ENCODE data around the gene RGS12.

RGS12 gene

DNA sequence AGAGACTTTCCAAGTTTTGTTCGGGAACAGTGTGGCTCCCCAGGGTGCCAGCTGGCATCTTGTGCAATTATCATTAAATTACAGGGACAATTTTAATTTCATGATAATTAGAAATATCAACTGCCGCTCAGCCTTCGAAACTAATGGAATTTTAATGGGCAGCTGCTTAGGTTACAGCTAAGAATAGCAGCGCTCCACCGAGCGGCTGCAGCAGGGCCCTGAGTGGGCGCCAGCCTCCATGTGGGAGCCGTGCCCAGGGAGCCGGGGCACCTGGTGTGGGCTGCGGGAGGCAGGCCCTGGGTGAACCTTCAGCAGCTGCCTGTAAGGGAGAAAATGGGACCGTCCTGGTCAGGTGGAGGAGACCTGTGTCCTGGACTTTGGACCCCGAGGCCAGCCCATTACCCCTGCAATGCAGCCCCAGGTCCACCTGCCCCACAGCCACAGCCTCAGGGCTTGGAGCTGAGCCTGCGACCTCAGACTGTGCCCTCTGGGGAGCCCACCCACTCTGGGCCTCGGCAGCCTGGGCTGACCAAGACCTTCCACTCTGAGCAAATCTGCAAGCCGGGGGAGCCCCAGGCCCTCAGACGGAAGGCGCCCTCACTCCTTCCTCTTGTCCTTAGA is 22.7 kb upstream of the RGS12 start:
- no peak overlapping the region for H3K4me3 ChIP-seq (ENCODE audit: low read depth, low read length, poor library complexity, severe bottlenecking)
- no peak overlapping the region for H3K4me2 ChIP-seq (ENCODE audit: low read length)
- no peak for TF ChIP-seq EZH2 (IDR thresholded peaks at IDR 0.05; ENCODE audit: borderline replicate concordance, low read length)
- TF ChIP-seq, protein P1, sequence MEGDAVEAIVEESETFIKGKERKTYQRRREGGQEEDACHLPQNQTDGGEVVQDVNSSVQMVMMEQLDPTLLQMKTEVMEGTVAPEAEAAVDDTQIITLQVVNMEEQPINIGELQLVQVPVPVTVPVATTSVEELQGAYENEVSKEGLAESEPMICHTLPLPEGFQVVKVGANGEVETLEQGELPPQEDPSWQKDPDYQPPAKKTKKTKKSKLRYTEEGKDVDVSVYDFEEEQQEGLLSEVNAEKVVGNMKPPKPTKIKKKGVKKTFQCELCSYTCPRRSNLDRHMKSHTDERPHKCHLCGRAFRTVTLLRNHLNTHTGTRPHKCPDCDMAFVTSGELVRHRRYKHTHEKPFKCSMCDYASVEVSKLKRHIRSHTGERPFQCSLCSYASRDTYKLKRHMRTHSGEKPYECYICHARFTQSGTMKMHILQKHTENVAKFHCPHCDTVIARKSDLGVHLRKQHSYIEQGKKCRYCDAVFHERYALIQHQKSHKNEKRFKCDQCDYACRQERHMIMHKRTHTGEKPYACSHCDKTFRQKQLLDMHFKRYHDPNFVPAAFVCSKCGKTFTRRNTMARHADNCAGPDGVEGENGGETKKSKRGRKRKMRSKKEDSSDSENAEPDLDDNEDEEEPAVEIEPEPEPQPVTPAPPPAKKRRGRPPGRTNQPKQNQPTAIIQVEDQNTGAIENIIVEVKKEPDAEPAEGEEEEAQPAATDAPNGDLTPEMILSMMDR (IDR thresholded peaks at IDR 0.05; ENCODE audit: low read length): no peak
- H3K9me2 ChIP-seq (ENCODE audit: low read depth, low read length): no peaks in the 10 kb centered on the region
- no peak overlapping the region for H2AFZ ChIP-seq (ENCODE audit: low read length)
- H3K79me2 ChIP-seq (ENCODE audit: insufficient read depth, low read length): no peaks in the 10 kb centered on the region
- H3F3A ChIP-seq (ENCODE audit: insufficient read depth, low read length): no peaks in the 10 kb centered on the region
- no peak overlapping the region for H3K9ac ChIP-seq (ENCODE audit: low read length)
- no peaks in the 10 kb centered on the region for H4K20me1 ChIP-seq (ENCODE audit: insufficient read depth, low read length)
- H3K27me3 ChIP-seq (ENCODE audit: insufficient read depth, low read length): no peaks in the 10 kb centered on the region
- H3K27ac ChIP-seq (ENCODE audit: low read depth, low read length, poor library complexity, severe bottlenecking): no peak overlapping the region
- H3K9me3 ChIP-seq (ENCODE audit: low read length): no peaks in the 10 kb centered on the region
- no peaks in the 10 kb centered on the region for H3K4me1 ChIP-seq (ENCODE audit: insufficient read depth, low read length, severe bottlenecking)
- no peaks in the 10 kb centered on the region for H3K36me3 ChIP-seq (ENCODE audit: insufficient read depth, low read length)

DNA sequence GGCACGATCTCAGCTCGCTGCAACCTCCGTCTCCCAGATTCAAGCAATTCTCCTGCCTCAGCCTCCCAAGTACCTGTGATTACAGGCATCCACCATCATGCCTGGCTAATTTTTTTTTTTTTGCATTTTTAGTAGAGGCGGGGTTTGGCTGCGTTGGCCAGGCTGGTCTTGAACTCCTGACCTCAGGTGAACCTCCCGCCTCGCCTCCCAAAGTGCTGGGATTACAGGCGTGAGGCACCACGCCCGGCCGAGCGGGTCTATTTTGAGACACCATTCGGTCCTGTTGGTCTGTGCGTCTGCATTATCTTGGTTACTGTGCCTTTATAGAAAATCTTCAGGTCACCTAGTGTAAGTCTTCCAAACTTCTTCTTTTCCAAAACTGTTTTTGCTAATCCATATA is 21.7 kb upstream of the RGS12 start:
- no peak overlapping the region for H2AFZ ChIP-seq (ENCODE audit: low read length)
- H3K9ac ChIP-seq (ENCODE audit: low read length): no peak overlapping the region
- no peaks in the 10 kb centered on the region for H3K9me2 ChIP-seq (ENCODE audit: low read depth, low read length)
- no peak for TF ChIP-seq EZH2 (IDR thresholded peaks at IDR 0.05; ENCODE audit: borderline replicate concordance, low read length)
- TF ChIP-seq, protein P1 (IDR thresholded peaks at IDR 0.05; ENCODE audit: low read length): no peak
- no peak overlapping the region for H3K27ac ChIP-seq (ENCODE audit: low read depth, low read length, poor library complexity, severe bottlenecking)
- H3F3A ChIP-seq (ENCODE audit: insufficient read depth, low read length): no peaks in the 10 kb centered on the region
- H3K4me3 ChIP-seq (ENCODE audit: low read depth, low read length, poor library complexity, severe bottlenecking): no peak overlapping the region
- H3K4me1 ChIP-seq (ENCODE audit: insufficient read depth, low read length, severe bottlenecking): no peaks in the 10 kb centered on the region
- no peaks in the 10 kb centered on the region for H4K20me1 ChIP-seq (ENCODE audit: insufficient read depth, low read length)
- H3K4me2 ChIP-seq (ENCODE audit: low read length): no peak overlapping the region
- no peaks in the 10 kb centered on the region for H3K27me3 ChIP-seq (ENCODE audit: insufficient read depth, low read length)
- H3K9me3 ChIP-seq (ENCODE audit: low read length): no peaks in the 10 kb centered on the region
- H3K36me3 ChIP-seq (ENCODE audit: insufficient read depth, low read length): no peaks in the 10 kb centered on the region
- H3K79me2 ChIP-seq (ENCODE audit: insufficient read depth, low read length): no peaks in the 10 kb centered on the region

DNA sequence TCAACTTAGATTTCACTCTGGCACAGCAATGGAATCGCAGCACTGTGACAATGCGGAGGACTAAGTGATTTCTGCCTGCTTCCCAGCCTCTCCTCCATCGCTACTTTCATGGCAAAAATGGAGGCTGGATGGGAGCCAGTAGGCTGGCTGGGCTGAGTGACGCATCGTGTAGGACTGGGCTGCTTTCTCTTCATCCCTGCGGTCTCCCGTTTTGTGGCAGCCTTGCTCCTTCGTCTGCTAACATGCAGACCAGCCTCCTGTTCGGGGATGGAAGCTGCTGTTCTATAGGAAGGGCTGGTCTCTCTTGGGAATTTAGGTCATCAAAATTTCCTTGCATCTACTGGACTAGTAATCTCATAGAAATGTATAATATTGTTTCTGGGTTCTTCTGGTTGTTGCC is 15.8 kb upstream of the RGS12 start:
- Histone ChIP-seq H3K36me3 (ENCODE audit: insufficient read depth, low read length) (no peaks in the 10 kb centered on the region), H3K4me1 (ENCODE audit: insufficient read depth, low read length, severe bottlenecking) (no peaks in the 10 kb centered on the region), H3K9me2 (ENCODE audit: low read depth, low read length) (no peaks in the 10 kb centered on the region), H3K79me2 (ENCODE audit: insufficient read depth, low read length) (no peaks in the 10 kb centered on the region), H3K9me3 (ENCODE audit: low read length) (no peaks in the 10 kb centered on the region), H3F3A (ENCODE audit: insufficient read depth, low read length) (no peaks in the 10 kb centered on the region), H4K20me1 (ENCODE audit: insufficient read depth, low read length) (no peaks in the 10 kb centered on the region), H3K27me3 (ENCODE audit: insufficient read depth, low read length) (no peaks in the 10 kb centered on the region; the same call in 1 of the 2 replicates), H2AFZ (ENCODE audit: low read length) (no peak overlapping the region), H3K9ac (ENCODE audit: low read length) (no peak overlapping the region), H3K27ac (ENCODE audit: low read depth, low read length, poor library complexity, severe bottlenecking) (no peak overlapping the region), H3K4me3 (ENCODE audit: low read depth, low read length, poor library complexity, severe bottlenecking) (no peak overlapping the region), H3K4me2 (ENCODE audit: low read length) (no peak overlapping the region)
- TF ChIP-seq EZH2 (IDR thresholded peaks at IDR 0.05; ENCODE audit: borderline replicate concordance, low read length): no peak
- TF ChIP-seq, protein P1 (IDR thresholded peaks at IDR 0.05; ENCODE audit: low read length): no peak

Data from OCI-LY1 (cell line).